BLaER1 treated with 17β-estradiol and CSF1 and Interleukin-3, amounts not matched to agents 10 nM and 100 nM (cell line): ENCODE measurements around the gene GYS1.
"Not testable (repeated sequence)": the region's sequence is repeated elsewhere in the genome, so short reads cannot be mapped to it uniquely, and the experiment has no call there.

ENCODE experiments used
- H3K27ac ChIP-seq, 11 experiments: shearing (Covaris generic); formaldehyde crosslinking; 2 replicates each; pipeline ENCODE4 v1.8.1; 2022
- H3K27me3 ChIP-seq, 11 experiments: shearing (Covaris generic); formaldehyde crosslinking; 2 replicates each; pipeline ENCODE4 v1.8.1; 2022
- H3K36me3 ChIP-seq, 11 experiments: shearing (Covaris generic); formaldehyde crosslinking; 2 replicates each; pipeline ENCODE4 v1.8.1; 2022
- H3K4me1 ChIP-seq, 10 experiments: shearing (Covaris generic); formaldehyde crosslinking; 2 replicates each; pipeline ENCODE4 v1.8.1; 2022
- H3K4me2 ChIP-seq, 11 experiments: shearing (Covaris generic); formaldehyde crosslinking; 2 replicates each; pipeline ENCODE4 v1.8.1; 2022
- H3K4me3 ChIP-seq, 10 experiments: shearing (Covaris generic); formaldehyde crosslinking; 2 replicates each; pipeline ENCODE4 v1.8.1; 2022
- H3K9ac ChIP-seq, 11 experiments: shearing (Covaris generic); formaldehyde crosslinking; 2 replicates each; pipeline ENCODE4 v1.8.1; 2022
- H3K9me3 ChIP-seq, 11 experiments: shearing (Covaris generic); formaldehyde crosslinking; replicated peaks in 1 of 11; 2 replicates each; pipeline ENCODE4 v1.8.1; 2022
- H4K20me1 ChIP-seq, 11 experiments: shearing (Covaris generic); formaldehyde crosslinking; 2 replicates each; pipeline ENCODE4 v1.8.1; 2022
- Cebpa-rat ChIP-seq, 11 experiments: shearing (Covaris generic); IDR thresholded peaks; 2 replicates each; pipeline ENCODE4 v1.8.1; 2022

Gene GYS1

DNA sequence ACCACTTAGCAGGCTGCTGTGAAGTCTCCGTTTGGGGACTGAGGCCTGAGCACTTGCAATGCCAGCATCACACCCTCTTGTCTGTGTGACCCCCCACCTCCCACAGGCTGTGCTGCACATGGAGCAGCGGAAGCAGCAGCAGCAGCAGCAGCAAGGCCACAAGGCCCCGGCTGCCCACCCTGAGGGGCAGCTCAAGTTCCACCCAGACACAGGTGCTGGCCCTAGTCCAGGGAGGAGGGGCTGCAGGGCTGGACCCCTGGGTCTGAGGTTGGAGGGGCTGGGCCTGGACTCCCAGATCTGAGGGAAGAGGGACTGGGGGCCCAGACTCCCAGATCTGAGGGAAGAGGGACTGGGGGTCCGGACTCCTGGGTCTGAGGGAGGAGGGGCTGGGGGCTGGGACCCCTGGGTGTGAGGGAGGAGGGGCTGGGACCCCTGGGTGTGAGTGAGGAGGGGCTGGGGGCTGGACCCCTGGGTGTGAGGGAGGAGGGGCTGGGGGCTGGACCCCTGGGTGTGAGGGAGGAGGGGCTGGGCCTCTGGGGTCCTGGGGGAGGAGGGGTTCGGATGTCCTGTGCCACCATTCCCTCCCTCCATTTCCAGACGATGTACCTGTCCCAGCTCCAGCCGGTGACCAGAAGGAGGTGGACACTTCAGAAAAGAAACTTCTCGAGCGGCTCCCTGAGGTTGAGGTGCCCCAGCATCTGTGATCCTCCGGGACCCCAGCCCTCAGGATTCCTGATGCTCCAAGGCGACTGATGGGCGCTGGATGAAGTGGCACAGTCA is 71.2 kb downstream of the GYS1 start:
- peaks cover 44 to 71% (median 61%) of the 10 kb centered on the region in 11 experiments for H3K36me3 ChIP-seq

DNA sequence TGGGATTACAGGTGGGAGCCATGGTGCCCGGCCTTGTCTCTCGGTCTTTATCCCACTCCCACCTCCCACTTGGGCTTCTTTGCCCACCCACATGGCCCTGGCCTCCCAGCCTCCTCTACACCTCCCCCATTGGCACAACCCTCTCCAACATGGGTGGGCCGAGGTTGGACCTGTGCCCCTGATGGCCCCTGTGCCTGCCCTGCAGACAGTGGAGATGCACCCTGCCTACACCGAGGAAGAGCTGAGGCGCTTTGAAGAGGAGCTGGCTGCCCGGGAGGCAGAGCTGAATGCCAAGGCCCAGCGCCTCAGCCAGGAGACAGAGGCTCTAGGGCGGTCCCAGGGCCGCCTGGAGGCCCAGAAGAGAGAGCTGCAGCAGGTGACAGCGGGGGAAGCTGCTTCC is 72.2 kb downstream of the GYS1 start:
- Histone ChIP-seq H4K20me1 (peaks cover 0 to 17% (median 0%) of the 10 kb centered on the region in 11 experiments; a peak in 4 of 22 replicates), H3K27ac (no peak overlapping the region), H3K4me3 (no peak overlapping the region), H3K4me2 (no peak overlapping the region), H3K9ac (no peak overlapping the region), H3K4me1 (peaks cover under 1 to 19% (median 16%) of the 10 kb centered on the region in 10 experiments; a peak in 18 of 20 replicates), H3K27me3 (no peaks in the 10 kb centered on the region), H3K36me3 (peaks cover 54 to 80% (median 70%) of the 10 kb centered on the region in 11 experiments), H3K9me3 (no peaks in the 10 kb centered on the region)
- TF ChIP-seq Cebpa-rat (IDR thresholded peaks at IDR 0.05): no peak

More for the DNA sequence above, 71.2 kb downstream of the GYS1 start:
- Histone ChIP-seq H3K27me3 (no peaks in the 10 kb centered on the region), H3K4me1 (peaks cover 10 to 23% (median 16%) of the 10 kb centered on the region in 10 experiments), H4K20me1 (peaks cover 0 to 17% (median 0%) of the 10 kb centered on the region in 11 experiments; a peak in 4 of 22 replicates), H3K9me3 (no peaks in the 10 kb centered on the region), H3K27ac (no peak overlapping the region), H3K4me3 (no peak overlapping the region), H3K4me2 (no peak overlapping the region), H3K9ac (no peak overlapping the region)
- TF ChIP-seq Cebpa-rat (IDR thresholded peaks at IDR 0.05): no peak

DNA sequence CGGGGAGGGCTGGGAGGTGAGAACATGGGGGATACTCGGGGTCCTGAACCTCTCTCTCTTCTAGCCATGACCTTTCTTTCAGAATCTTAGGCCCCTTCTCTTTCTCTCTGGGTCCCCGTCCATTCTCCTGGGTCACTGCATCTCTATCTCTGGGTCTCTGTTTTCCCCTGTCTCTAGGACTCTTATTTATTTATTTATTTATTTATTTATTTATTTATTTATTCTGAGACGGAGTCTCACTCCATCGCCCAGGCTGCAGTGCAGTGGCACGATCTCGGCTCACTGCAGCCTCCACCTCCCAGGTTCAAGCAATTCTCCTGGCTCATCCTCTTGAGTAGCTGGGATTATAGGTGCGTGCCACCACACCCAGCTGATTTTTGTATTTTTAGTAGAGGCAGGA is 73.8 kb downstream of the GYS1 start:
- not testable (repeated sequence) for H3K4me3 ChIP-seq, H3K4me2 ChIP-seq, H3K27me3 ChIP-seq, H3K9ac ChIP-seq, H3K9me3 ChIP-seq
- Histone ChIP-seq H3K36me3 (peaks cover 70 to 97% (median 87%) of the 10 kb centered on the region in 11 experiments), H3K27ac (peak overlapping the region in 3 of 11 experiments; percentile 70 to 76 (median 73); a peak in 1 of 22 replicates), H4K20me1 (peaks cover 0 to 17% (median 0%) of the 10 kb centered on the region in 11 experiments; a peak in 3 of 22 replicates), H3K4me1 (peaks cover 0 to 19% (median 16%) of the 10 kb centered on the region in 10 experiments; a peak in 17 of 20 replicates)

DNA sequence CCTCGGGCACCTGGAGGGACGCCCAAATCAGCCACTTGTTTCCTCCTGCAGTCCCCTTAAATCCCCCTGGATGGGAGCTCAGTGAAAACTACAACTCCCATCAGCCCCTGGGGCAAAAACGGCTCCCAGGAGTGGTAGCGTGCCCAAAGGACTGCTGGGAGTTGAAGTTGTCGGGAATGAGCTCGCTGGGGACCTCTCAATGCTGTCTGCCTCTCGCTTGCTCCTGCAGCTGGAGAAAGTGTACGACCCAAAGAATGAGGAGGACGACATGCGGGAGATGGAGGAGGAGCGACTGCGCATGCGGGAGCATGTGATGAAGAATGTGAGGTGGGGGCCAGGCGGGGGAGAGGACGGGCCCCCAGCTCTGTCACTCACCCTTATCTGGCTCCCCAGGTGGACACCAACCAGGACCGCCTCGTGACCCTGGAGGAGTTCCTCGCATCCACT is 74.3 kb downstream of the GYS1 start:
- Histone ChIP-seq H3K4me1 (peaks cover 0 to 19% (median 16%) of the 10 kb centered on the region in 10 experiments; a peak in 17 of 20 replicates), H3K4me3 (no peak overlapping the region), H3K27ac (peak overlapping the region in 8 of 11 experiments; percentile 55 to 76 (median 66); a peak in 13 of 22 replicates), H3K27me3 (no peaks in the 10 kb centered on the region), H3K36me3 (peaks cover 75 to 99% (median 89%) of the 10 kb centered on the region in 11 experiments), H3K9me3 (no peaks in the 10 kb centered on the region), H4K20me1 (peaks cover 0 to 17% (median 0%) of the 10 kb centered on the region in 11 experiments; a peak in 3 of 22 replicates), H3K4me2 (peak overlapping the region in 8 of 11 experiments; percentile 61 to 89 (median 83); a peak in 16 of 22 replicates), H3K9ac (peak overlapping the region in 5 of 11 experiments; percentile 23 to 68 (median 57); a peak in 6 of 22 replicates)
- no peak for TF ChIP-seq Cebpa-rat (IDR thresholded peaks at IDR 0.05)
